HG02763 (cell line): ENCODE data around the gene CFAP65.

Source experiments
- ATAC-seq: cut with Tn5 transposase; IDR thresholded peaks from one replicate; pipeline ENCODE4 v1.9.1; 2021; ENCODE audit warnings: mild to moderate bottlenecking, moderate library complexity; ENCODE audit not compliant: unreplicated experiment

CFAP65 gene

GRCh38 chr2:219041252-219041651 lies at the start of gene CFAP65:
Gene CFAP65 (minus strand): TSS chr2:219041516. CDS start chr2:219039048, 2,468 bp downstream.
- no peak for ATAC-seq

GRCh38 chr2:219090436-219091299 lies 49.4 kb upstream of the CFAP65 start:
- ATAC-seq = no peak

GRCh38 chr2:219089330-219089729 lies 48.0 kb upstream of the CFAP65 start:
- ATAC-seq = no peak

GRCh38 chr2:219087848-219088247 lies 46.5 kb upstream of the CFAP65 start:
- ATAC-seq = no peak

- ATAC-seq = no peak
These were observed 46.0 kb upstream of the CFAP65 start for GRCh38 chr2:219087361-219087760.

GRCh38 chr2:219086196-219086595 lies 44.9 kb upstream of the CFAP65 start:
- no peak for ATAC-seq

GRCh38 chr2:219084791-219085190 lies 43.5 kb upstream of the CFAP65 start:
- no peak for ATAC-seq

GRCh38 chr2:219082332-219082958 lies 41.1 kb upstream of the CFAP65 start:
- no peak for ATAC-seq

- no peak for ATAC-seq
These were observed 40.5 kb upstream of the CFAP65 start for GRCh38 chr2:219081701-219082331.

- no peak for ATAC-seq
These were observed 39.8 kb upstream of the CFAP65 start for GRCh38 chr2:219081096-219081495.

- no peak for ATAC-seq
These were observed 38.1 kb upstream of the CFAP65 start for GRCh38 chr2:219079417-219079816.

GRCh38 chr2:219078951-219079350 lies 37.6 kb upstream of the CFAP65 start:
- ATAC-seq = no peak

GRCh38 chr2:219078126-219078525 lies 36.8 kb upstream of the CFAP65 start:
- no peak for ATAC-seq

GRCh38 chr2:219076253-219076652 lies 34.9 kb upstream of the CFAP65 start:
- no peak for ATAC-seq

- ATAC-seq = no peak
These were observed 32.3 kb upstream of the CFAP65 start for GRCh38 chr2:219073413-219074129.

- no peak for ATAC-seq
These were observed 31.5 kb upstream of the CFAP65 start for GRCh38 chr2:219072741-219073250.

GRCh38 chr2:219071131-219071816 lies 30.0 kb upstream of the CFAP65 start:
- ATAC-seq = no peak

- no peak for ATAC-seq
These were observed 24.2 kb upstream of the CFAP65 start for GRCh38 chr2:219065484-219065883.

GRCh38 chr2:219062081-219062480 lies 20.8 kb upstream of the CFAP65 start:
- no peak for ATAC-seq
